Caki2 (cell line): ENCODE measurements around the gene EIF4G1. TPM values are rescaled to one million over a fixed set of nuclear protein-coding genes. Genes with fewer than 3 reads are reported as not detected.
A peak's percentile ranks its signal among the peaks of the same experiment; 100 is the strongest.

Source experiments
- DNase-seq: peaks from one replicate; pipeline ENCODE4 v3.0.0-alpha.2; 2015; ENCODE audit warnings: low read depth
- in situ Hi-C: cut with HindIII; loops from 2 replicates; pipeline ENCODE4 v1.10.0; 2016; ENCODE audit warnings: low sequenced_read_pairs, low pct_unique_long_range_greater_than_20kb, mixed read lengths
- total RNA-seq: library from RNA; depleted of rRNA; stranded (reverse); fragments of >200 nt; shearing (Covaris generic); gene quantifications from 2 replicates; pipeline ENCODE4 v1.2.3, GENCODE V29; 2014; ENCODE audit warnings: low replicate concordance

Gene EIF4G1
- total RNA-seq, 1 experiment from 2014 or later: 250 TPM

DNA sequence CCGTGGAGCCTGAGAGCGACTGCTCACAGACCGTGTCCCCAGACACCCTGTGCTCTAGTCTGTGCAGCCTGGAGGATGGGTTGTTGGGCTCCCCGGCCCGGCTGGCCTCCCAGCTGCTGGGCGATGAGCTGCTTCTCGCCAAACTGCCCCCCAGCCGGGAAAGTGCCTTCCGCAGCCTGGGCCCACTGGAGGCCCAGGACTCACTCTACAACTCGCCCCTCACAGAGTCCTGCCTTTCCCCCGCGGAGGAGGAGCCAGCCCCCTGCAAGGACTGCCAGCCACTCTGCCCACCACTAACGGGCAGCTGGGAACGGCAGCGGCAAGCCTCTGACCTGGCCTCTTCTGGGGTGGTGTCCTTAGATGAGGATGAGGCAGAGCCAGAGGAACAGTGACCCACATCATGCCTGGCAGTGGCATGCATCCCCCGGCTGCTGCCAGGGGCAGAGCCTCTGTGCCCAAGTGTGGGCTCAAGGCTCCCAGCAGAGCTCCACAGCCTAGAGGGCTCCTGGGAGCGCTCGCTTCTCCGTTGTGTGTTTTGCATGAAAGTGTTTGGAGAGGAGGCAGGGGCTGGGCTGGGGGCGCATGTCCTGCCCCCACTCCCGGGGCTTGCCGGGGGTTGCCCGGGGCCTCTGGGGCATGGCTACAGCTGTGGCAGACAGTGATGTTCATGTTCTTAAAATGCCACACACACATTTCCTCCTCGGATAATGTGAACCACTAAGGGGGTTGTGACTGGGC is 30.3 kb downstream of the EIF4G1 start:
- DNase-seq: no peak
- in situ Hi-C loops: no loop called here

GRCh38 chr3:184345317-184346144 is 31.1 kb downstream of the EIF4G1 start:
- in situ Hi-C loops: no loop called here
- peak; percentile 95 for DNase-seq

DNA sequence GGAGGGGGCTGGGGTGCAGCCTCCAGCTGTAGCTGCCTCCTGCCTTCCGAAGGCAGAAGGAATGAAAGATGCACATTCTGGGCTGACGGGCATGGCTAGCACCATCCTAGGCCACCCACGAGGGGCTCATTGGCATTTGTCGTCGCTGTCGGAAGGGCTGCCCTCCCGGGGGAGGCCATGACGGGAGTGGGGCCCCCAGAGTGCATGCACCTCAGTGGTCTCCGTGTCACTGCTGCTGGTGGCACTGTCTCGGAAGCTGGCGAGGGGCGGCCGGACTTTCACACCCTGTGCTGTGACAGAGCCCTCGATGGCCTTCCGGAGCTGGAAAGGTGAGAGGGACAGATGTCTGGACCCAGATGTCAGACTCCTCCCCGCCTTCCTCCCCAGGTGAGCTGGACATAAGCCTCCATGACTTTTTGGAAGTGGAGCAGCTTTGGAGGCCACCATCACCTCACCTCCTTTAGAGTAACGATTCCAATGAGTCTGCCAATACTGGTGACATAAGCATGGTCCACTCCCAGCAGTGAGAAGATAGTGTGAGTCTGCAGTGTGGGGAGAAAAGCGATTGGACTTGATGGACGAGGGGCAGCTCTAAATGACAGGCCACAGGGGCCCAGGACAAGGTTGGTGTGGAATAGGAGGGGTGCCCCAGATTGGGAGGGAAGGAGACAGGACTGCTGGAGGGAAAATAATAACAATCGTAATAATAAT is 32.2 kb downstream of the EIF4G1 start:
- no peak for DNase-seq
- in situ Hi-C loops: no loop called here

- no peak for DNase-seq
- in situ Hi-C loops: no loop called here
Observed at GRCh38 chr3:184347321-184348056, 33.1 kb downstream of the EIF4G1 start.

DNA sequence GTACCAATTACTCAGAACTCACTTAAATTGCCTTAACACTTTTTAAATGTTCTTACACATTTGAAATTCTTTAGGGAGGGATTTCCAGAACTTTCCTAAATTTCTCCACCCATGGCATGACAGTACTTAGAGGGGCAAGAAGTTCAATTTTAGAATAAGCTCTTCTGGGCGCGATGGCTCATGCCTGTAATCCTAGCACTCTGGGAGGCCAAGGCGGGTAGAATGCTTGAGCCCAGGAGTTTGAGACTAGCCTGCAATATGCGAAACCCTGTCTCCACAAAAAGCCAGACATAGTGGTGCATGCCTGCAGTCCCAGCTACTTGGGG is 33.6 kb downstream of the EIF4G1 start:
- no peak for DNase-seq
- in situ Hi-C loops: no loop called here

DNA sequence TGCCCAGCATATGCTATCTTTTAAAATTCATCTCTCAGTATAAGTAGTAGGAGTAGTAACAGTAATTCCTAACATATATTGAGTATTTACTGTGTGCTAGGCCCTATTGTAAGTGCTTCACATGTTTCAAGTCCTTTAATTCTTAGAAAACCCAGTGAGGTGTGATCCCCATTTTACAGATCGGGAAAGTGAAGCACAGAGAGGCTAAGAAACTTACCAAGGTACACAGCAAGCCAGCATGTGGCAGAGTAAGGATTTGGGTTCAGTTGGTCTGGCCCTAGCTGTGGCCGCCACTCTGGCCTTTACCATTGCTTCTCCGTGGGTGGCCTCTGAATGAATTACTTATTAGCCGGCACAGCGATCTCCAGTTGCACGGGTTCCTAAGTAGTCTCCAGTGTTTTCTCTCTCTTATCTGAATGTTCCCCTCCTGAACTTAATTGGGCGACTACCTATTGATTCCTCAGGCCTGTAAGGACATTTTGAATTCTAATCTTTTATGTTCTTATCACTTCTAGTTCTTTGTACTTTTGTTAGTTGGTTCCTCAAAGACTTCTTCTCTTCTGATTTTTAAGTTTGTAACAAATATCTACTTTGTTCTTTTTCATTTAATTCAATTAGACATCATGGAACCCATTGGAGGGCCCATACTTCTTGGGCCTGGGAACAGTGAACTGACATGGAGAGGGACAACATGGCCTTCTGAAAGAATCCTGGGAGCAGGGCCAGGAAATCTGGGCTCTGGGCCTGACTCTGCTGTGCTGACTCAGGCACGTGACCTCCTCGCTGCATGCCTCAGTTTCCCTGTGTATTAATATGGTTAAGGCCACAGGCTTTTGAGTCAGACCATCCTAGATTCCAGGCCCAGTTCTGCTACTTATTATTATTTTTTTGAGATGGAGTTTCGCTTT is 35.4 kb downstream of the EIF4G1 start:
- no peak for DNase-seq
- in situ Hi-C loops: loop anchor here (25.0 kb wide), 1 partner anchor 187 kb away; no protein-coding TSS in a partner anchor

DNA sequence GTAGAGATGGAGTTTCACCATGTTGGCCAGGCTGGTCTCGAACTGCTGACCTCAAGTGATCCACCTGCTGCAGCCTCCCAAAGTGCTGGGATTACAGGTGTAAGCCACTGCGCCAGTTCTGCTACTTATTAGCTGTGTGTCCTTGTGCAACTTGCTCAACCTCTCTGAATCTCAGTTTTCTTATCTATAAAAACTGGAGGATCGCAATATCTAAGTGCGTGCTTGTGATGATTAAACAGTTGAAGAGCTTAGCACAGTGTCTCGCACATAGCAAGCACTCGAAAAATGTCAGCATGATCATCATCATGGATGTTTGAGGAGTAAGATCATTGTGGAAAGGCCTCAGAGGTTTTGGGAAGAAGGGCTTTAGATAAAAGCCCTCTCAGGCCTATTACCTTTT is 36.2 kb downstream of the EIF4G1 start:
- DNase-seq: no peak
- in situ Hi-C loops: loop anchor here (25.0 kb wide), 1 partner anchor 187 kb away; no protein-coding TSS in a partner anchor

- in situ Hi-C loops: loop anchor here (25.0 kb wide), 1 partner anchor 186 kb away; no protein-coding TSS in a partner anchor
- no peak for DNase-seq
Observed at GRCh38 chr3:184351511-184352148, 37.2 kb downstream of the EIF4G1 start.

- in situ Hi-C loops: loop anchor here (25.0 kb wide), 1 partner anchor 185 kb away; no protein-coding TSS in a partner anchor
- no peak for DNase-seq
Observed at GRCh38 chr3:184352149-184352785, 37.9 kb downstream of the EIF4G1 start.

DNA sequence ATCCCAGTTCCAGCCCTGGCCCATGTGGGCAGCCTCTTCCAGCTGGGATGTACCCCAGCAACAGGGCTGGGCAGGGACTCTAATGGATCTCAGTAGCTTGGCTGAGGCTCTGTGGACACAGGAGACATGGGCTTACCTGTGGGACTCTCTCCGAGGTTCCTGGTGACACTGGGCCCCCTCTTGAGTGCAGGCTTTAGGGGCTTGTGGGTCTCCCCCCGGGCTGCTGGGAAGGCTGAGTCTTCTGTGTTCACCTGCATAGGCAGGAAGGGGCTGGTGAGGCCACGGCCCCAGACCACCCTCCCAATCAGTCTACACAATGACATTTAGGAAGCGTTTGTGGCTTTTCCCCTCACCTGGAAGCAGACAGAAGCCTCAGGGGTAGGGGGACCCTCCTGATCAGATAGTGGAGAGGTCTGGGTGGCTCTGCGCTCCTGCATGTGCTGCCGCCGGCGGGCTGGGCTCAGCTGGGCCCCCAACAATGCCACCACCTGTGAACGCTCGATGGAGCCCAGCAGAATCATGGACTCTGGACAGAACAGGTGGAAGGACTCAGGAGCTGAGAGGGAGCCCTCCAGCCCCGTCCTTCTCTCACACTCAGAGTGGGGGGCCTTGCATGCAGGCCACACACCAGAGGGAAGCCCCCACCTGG is 38.6 kb downstream of the EIF4G1 start:
- in situ Hi-C loops: loop anchor here (25.0 kb wide), 1 partner anchor 184 kb away; no protein-coding TSS in a partner anchor
- no peak for DNase-seq

DNA sequence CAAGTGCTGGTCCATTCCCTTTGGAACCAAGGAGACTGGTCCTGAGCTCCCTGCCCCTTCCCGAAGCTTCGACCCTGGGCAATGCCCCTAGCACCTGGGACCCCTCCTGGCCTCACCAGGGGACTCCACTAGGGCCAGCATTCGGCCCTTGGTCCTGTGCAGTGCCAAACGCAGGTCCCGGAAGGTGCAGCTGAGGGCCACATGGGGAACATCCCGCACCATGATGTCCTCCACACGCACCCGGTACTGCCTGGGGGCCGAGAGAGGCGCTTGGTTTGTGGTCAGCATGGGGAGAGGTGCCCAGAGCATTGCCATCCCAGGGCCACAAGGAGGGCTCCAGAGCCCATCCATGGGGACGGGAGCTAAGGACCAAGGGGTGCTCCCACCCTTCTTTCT is 39.1 kb downstream of the EIF4G1 start:
- no peak for DNase-seq
- in situ Hi-C loops: loop anchor here (25.0 kb wide), 1 partner anchor 184 kb away; no protein-coding TSS in a partner anchor

GRCh38 chr3:184354121-184354728 is 39.8 kb downstream of the EIF4G1 start:
- in situ Hi-C loops: loop anchor here (25.0 kb wide), 1 partner anchor 183 kb away; no protein-coding TSS in a partner anchor
- DNase-seq: no peak

GRCh38 chr3:184354754-184355153 is 40.3 kb downstream of the EIF4G1 start:
- in situ Hi-C loops: loop anchor here (25.0 kb wide), 1 partner anchor 183 kb away; no protein-coding TSS in a partner anchor
- DNase-seq: no peak

- DNase-seq: no peak
- in situ Hi-C loops: loop anchor here (25.0 kb wide), 1 partner anchor 182 kb away; no protein-coding TSS in a partner anchor
Observed at GRCh38 chr3:184355261-184356040, 41.0 kb downstream of the EIF4G1 start.
